NCI-H460 (cell line): ENCODE measurements around the gene ADORA2B. TPM values are rescaled to one million over a fixed set of nuclear protein-coding genes. Genes with fewer than 3 reads are reported as not detected.

Experiments
- DNase-seq: peaks from one replicate; pipeline ENCODE4 v3.0.0-alpha.2; 2016; ENCODE audit warnings: low read depth; ENCODE audit errors: extremely low read depth
- total RNA-seq: library from RNA; depleted of rRNA; stranded (reverse); fragments of >200 nt; shearing (Covaris generic); gene quantifications from 2 replicates; pipeline ENCODE4 v1.2.3, GENCODE V29; 2014

ADORA2B gene
- total RNA-seq, 1 experiment from 2014 or later, result 10.6 TPM

DNA sequence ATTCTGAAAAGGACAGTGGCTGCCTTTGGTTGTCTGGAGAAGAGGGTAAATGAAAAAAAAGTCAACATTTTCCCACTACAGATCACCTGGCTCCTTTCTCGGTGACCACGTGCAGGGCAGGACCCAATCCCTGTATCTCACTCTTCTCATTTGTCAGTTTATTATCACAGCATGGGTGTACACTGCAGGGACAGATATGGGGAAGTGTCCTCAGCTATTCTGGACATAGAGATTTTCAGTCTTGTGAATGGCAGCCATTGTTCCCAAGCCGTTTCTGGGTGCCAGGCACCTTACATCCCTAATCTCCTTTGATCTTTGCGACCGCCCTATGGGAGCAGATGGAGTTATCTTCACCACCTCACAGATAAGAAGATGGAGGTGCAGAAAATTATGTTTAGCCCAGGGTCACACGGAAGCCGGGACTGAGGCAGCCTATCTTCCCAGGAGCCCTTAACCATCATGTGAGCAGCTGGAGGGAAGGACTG, 7.2 kb downstream of the ADORA2B start:
- DNase-seq, result no peak

DNA sequence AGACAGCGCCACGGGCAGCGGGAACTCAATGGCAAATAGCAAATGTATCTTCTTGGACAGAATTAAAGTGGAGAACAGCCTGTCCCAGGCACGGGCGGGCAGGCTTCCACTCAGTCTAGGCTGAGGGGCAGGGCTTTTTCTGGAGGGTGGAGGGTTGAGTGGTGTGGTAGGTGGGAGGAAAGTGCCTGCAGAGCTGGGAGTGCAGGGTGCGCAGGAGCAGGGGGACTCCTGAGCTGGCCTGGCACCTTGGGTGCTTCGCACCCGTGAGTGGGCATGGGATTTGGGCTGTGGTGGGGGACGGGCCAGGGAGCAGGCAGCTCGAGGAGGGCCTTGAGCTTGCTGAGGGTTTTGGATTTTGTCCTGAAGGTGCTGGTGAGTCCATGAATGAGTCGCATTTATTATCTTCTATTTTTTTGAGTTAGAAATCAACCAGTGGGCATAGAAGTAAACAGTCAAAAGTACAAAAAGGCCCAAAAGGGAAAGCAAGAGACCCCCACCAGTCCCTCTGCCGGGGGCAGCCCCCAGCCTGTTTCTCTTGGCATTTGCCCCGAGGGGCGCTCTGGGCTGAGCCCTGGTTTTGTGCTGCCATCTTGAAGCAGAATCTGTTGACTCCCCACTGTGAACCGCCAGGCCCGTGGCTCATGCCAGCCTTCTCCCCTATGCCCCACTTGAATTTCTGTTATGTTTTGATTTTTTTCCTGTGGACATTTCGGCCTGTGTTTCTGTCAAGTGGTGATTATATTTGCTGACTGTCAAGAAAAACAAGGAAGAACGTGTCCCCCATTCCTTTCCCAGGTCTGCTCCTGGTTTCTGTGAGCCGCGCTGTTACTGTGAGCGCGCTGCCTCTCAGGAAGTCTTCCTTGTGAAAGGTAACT, 8.2 kb downstream of the ADORA2B start:
- no peak for DNase-seq

DNA sequence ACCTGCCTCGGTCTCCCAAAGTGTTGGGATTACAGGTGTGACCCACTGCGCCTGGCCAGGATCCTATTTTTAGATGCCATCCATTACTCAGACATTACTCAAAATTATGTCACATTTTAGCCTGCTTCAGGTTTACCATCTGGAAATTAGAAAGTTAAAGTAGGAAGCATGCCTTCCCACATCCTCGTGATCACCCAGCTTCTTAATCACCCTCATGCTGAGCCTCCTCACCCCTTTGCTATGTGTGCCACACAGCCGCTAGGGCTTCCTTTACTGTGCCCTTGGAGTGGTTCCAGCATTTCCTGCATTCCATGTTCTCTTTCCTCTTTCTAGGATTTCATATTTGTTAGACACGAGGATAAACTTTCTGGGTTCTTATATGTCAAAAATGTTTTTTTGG, 9.3 kb downstream of the ADORA2B start:
- peak; percentile 46 for DNase-seq

DNA sequence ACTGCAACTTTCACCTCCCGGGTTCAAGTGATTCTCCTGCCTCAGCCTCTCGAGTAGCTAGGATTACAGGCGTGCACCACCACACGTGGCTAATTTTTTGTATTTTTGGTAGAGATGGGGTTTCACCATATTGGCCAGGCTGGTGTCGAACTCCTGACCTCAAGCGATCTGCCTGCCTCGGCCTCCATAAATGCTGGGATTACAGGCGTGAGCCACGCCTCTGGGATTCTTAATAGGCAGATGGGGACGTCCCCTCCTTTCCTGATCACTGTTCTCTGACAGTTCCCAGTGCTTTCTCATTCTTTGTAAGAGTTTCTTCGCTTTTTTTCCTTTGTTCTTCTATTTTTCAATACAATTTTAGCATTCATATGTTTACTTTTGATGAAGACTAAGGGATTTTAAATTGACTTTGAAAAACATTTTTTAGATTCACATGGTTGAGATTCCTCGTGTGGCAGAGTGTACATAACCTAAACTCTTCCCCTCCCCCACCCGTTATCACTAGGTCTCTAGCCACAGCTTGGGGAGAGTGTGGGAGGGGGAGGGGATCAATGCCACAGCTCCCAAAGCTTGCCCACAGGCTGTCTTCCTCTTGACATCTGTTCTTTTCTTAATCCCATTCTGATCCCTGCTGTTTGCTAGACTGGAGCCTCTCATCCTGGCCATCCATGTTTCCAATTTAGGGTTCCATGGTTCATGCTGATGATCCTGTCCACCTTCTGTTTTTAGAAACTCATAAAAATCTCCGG, 11.0 kb downstream of the ADORA2B start:
- no peak for DNase-seq

DNA sequence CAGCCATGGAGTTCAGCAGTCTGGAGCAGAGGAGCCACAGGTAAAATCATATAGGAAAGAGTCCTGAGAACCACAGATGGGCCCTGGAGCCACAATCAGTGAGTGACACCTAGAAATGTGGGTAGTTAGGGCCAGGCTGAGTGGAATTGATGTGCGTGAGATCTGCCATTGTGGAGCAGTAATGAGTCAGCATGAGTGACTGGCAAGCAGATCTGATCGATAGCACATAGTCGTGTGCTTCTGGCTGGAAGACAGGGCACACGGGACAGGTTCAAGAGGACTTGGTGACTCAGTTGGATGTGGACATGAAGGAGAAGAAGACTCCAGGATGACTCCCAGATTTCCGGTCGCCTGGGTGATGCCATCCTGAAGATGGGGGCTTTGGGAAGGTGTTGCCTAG, 12.3 kb downstream of the ADORA2B start:
- no peak for DNase-seq

DNA sequence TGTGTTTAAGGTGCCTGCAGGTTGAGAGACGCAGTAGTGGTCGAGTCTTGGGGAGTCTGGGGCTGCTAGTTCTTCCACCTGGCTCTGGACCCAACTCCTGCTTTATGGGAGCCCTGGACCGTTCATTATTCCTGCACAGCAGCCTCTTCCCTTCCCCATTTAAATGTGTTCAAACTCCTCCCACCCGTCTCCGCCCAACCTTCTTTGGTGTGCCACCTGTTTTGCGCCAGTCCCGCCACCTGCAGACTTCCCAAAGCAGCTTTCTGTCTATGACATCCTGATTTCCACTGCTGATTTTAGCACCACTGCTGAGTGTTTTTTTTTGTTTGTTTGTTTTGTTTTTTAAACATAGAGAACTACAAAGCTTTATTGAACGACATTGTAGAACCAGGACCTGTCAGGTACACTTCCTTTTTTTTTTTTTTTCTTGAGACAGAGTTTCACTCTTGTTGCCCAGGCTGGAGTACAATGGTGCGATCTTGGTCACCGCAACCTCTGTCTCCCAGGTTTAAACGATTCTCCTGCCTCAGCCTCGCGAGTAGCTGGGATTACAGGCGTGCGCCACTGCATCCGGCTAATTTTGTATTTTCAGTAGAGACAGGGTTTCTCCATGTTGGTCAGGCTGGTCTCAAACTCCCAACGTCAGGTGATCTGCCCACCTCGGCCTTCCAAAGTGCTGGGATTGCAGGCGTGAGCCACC, 12.8 kb downstream of the ADORA2B start:
- DNase-seq, result no peak

DNA sequence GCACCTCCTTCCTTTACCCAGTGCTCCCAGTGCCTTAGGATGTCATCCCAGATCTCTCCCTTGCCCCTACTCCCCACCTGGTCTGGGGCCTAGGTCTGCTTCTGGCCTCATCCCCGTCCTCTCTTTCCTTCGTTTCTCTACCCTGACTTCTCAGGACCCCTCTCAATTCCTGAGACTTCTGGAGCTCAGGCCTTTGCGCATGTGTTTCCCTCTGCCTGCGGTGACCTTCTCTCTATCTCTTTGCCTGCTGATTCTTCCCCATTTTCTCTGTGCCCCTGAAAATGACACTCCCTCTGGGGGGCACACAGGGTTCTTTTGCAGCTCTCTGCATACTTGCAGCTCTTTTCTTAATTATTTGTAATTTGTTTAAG, 13.5 kb downstream of the ADORA2B start:
- no peak for DNase-seq

DNA sequence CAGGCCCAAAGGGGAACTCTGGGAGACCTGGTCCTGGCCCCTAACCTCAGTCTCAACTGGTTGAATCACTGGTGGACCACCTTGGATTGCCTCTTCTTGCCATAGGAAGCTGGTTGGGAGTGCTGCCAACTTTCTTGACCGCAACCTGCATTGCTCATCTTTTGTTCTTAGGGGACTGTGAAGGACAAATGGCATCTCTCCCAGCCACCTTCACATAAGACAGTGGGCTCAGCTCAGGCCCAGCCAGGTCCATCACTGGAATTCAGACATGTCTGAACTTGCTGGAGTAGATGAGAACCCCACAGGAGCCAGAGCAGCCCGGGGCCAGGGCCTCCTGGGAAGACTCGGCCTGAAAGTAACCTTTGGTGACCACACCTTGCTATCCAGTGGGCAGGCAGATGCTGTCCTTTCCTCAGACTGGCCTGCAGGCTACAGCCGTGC, 18.8 kb downstream of the ADORA2B start:
- no peak for DNase-seq

DNA sequence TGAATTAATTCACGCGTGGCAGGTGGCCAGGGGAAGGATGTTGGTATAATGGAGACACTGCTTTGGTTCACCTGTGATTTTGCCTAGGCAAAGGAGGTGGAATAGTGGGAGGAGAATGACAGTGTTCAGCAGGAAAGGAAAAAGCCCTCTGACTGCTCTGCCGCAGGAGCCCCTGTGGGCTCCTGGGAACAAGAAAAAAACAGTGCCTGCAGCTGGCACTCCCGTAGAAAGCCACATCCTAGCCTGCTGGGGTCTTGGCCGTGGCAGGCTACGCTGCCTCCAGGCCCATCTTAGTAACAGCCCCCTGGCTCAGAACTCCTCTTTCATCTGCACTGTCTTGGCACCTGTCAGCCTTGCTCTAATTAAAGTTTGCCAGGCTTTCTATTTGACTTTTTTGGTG, 20.6 kb downstream of the ADORA2B start:
- DNase-seq, result no peak

DNA sequence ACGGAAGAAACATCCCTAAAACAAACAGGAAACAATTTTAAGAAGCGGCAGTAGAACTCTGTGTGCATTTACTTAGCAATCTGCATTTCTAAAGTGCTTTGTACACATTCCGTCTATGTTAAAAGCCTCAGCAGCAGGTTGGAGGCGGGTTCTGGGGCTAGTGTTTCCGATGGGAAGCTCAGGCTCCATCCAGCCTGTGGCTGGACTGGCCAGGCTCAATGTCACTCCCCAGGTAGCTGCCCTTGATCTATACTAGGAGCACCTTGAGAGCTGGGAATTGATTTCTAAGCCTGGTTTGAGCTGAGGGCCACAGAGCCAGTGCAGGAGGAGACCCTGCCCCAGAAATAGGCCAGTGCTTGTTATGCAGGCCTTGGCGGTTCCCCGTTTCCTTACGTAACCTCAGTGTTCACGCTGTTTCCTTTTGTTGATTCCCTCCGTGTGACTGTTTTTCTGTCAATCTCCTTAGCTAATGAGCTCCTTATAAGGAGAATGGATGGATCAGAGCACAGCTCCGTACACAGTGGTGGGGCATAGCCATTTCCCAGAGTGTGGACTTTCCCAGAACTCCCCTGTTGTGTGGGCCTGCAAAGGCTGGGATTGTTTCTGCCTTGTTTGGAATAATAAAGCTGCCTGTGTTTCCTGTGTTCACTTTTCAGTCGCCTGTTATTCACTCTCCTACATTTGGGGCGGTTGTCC, 21.4 kb downstream of the ADORA2B start:
- DNase-seq, result no peak

DNA sequence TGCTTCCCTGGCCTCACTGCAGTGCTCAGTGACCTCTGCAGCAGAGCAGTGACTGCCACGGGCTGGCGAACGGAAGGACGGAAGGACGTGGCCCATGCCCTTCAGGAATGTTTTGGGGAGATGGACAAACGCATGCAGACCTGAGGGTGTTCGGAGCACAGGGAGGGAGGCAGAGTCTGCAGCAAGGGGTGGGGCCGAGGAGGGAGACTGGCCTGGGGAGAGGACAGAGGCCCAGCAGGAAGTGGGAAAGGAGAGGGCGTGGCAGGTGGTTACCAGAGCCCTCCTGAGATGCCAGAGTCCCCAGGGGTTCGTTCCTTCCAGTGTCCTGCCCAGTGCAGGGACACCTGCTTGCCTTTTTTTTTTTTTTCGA, 21.9 kb downstream of the ADORA2B start:
- DNase-seq, result no peak

DNA sequence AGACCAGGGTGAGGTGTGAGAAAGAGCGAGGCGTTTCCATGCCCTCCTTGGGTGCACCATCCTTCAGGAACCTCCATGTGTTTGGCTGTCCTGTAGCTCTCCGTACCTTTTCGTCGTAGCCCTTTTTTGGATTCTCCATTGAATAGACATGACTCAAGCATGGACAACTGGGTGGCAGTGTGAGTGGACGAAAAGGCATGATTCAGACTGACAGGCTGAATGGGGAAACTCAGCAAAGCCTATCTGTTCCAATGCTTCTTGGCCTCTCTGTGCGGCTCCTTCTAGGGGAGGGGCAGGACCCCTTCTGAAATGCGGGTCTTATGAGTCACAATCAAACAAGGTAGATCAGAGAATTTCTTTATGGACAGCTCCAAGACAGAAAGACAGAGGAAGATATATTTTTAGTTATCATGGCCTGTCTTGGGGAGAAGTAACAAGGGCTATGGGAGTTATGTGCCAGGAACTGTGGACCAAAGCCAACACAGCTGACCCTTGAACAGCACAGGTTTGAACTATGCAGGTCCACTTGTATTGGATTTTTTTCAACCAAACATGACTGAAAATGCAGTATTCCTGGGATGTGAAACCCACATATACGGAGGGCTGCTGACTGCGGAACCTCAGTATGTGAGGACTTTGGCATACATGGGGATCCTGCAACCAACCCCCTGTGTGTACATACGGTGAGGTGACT, 22.9 kb downstream of the ADORA2B start:
- DNase-seq, result no peak

DNA sequence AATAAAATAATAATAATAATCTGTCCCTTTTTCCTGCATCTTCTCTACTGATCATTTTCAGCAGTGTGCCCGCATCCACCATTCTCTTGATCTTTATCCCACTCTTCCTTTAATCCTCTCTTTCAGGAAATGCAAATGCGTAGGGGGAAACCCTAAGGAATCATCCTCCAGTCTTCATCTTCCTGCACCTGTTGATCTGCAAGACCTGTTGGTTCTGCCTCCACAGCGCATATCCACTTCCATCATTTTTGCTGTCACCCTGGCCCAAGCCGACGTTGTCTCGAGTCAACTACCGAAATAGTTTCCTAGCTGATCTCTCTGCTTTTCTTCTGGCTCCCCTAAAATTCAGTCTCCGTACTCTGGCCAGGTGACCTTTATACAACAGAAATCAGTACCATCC, 24.5 kb downstream of the ADORA2B start:
- DNase-seq, result no peak

DNA sequence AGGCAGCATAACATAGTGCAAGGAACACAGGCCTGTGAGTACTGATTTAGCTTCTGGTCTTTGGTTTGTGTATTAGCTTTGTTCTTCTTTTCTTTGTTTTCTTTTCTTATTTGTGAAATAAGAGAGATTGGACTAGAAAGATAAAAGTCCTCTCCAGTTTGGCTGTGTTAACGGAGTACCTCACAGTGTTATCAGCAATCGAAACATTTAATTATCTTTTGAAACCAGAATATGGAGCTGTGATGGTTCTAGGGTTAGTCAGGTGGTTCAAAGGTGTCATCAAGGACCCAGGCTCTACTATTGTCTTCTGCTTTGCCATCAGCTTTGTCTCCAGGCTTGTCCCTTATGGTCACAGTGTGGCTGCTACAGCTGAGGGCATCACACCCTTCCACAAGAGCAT, 25.6 kb downstream of the ADORA2B start:
- DNase-seq, result no peak

DNA sequence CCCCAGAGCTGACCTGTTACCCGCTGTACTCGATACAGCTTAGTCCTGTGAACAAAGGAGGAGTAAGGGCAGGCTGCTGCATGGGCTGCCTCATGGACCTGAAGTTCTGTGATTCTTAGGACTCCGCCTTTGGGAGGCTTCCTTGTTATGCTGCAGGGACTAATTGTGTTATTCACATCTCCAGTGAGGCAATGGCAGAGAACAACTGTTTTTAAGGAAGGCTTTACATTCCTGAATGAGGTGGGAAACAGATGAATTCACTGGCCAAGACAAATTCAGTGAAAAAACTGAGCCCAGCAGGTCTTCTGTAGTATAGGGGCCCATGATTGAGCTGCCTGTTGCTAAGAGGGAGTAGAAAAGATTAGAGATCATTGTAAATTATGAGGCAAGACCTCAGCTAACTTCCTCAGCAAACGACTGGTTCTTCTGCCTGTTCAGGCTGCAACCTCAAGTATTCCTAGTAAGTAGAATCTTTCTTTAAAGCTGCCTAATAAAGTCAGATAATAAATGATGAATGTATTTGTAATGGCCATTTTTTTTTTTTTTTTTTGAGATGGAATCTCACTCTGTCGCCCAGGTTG, 26.3 kb downstream of the ADORA2B start:
- no peak for DNase-seq

DNA sequence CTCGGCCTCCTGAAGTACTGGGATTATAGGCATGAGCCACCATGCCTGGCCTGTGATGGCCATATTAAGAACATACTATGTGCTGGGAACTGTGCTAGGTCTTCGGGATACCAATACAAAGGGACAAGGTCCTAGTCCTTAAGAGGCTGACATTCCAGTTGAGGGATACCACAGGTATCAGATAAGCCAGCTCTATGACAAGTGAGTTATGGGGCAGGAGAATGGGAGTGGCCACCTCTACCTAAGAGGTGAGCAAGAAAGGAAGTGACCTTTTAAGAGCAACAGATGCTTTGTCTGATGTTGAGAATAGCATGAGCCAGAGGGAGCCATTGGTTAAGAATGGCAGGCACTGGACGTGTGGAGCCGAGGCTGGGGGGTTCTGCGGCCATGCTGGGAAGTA, 27.0 kb downstream of the ADORA2B start:
- no peak for DNase-seq

DNA sequence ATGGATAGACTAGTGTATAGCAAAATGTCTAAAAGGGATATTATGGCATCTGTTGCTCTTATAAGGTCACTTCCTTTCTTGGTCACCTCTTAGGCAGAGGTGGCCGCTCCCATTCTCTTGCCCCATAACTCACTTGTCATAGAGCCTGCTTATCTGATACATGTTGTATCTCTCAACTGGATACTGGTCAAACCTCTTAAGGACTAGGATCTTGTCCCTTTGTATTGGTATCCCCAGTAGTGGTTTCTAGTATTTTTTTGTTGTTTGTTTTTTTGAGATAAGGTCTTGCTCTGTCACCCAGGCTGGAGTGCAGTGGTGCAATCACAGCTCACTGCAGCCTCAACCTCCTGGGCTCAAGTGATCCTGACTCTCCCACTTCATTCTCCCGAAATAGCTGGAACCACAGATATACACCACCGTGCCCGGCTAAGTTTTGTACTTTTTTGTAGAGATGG, 27.6 kb downstream of the ADORA2B start:
- DNase-seq, result no peak

DNA sequence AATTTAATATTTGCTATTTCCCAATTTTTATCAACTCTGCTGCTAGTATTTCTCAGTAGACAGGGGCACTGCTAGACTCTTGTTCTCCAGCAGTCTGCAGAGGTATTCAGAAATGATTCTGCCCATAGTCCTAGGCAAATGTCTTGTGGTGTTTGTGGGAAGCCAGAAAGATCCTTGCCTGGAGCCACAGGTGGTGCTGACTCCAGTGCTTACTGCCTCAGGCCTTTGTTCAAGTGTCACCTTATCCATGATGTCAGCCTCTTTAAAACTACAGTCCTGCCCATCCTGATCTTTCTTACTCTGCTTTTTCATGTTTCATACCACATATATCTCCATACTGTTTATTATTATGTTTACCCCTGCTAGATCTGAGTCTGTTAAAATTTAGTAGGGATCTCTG, 28.1 kb downstream of the ADORA2B start:
- no peak for DNase-seq

DNA sequence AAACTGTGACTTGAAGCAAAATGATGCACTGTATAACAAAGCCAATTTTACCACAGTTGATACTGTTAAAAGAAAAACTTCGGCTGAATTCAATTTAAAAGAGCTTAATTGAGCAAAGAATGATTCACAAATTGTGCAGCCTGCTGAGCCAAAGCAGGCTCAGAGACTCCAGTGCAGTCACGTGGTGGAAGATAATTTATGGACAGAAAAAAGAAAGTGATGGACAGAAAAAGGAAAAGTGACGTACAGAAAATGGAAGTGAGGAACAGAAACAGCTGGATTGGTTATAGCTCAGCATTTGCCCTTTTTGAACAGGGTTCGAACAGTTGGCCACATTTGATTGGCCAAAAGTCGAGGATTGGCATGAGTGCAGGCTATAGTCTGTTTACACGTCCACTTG, 28.9 kb downstream of the ADORA2B start:
- DNase-seq, result no peak

DNA sequence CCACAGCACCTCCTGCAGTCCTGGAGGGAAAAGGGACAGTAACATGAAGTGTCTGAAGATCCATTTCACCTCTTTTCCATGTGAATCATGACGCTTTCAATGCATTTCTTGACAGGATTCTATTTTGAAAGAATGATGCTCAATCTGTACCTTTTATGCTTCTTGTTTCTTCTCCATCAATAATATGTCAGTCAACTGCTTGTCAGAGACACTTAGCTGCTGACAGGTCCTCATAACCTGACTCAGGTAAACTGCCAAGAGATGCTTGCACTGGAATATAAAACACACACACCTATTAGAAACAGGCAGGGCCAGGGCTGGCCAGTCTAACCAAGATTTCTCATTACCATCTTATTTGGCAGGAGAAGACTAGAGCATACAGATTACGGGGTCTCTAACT, 33.0 kb downstream of the ADORA2B start:
- DNase-seq, result no peak
